GM10266 (cell line): ENCODE results near the gene PHAF1.

Experiments used
- DNase-seq: peaks from one replicate; pipeline ENCODE4 v3.0.0; 2012; ENCODE audit errors: extremely low spot score
- CTCF ChIP-seq: IDR thresholded peaks from 2 replicates; pipeline ENCODE4 v1.5.1; 2012; ENCODE audit warnings: mild to moderate bottlenecking, low read depth; ENCODE audit not compliant: control insufficient read depth, insufficient read depth; ENCODE audit errors: missing control alignments

The PHAF1 gene

GRCh38 chr16:67146523-67147357, 37.0 kb downstream of the PHAF1 start:
- DNase-seq, result no peak
- peak; percentile 9 for TF ChIP-seq CTCF

- TF ChIP-seq CTCF, result no peak
- no peak for DNase-seq
Measured at GRCh38 chr16:67147437-67148140, 37.8 kb downstream of the PHAF1 start.

- no peak for DNase-seq
- TF ChIP-seq CTCF, result no peak
Measured at GRCh38 chr16:67148221-67148620, 38.5 kb downstream of the PHAF1 start.

- no peak for DNase-seq
- no peak for TF ChIP-seq CTCF
Measured at GRCh38 chr16:67148656-67149275, 39.0 kb downstream of the PHAF1 start.

GRCh38 chr16:67149276-67150046, 39.7 kb downstream of the PHAF1 start:
- no peak for DNase-seq
- TF ChIP-seq CTCF, result no peak

GRCh38 chr16:67150047-67150832, 40.5 kb downstream of the PHAF1 start:
- TF ChIP-seq CTCF, result peak; percentile 27
- peak; percentile 89 for DNase-seq
